Ecto neural progenitor cell (in vitro differentiated cells): ENCODE measurements around the gene C19orf81.

ENCODE experiments used
- DNase-seq: peaks from one replicate; pipeline ENCODE4 v3.0.0-alpha.2; 2018; ENCODE audit warnings: low spot score

C19orf81 gene

DNA sequence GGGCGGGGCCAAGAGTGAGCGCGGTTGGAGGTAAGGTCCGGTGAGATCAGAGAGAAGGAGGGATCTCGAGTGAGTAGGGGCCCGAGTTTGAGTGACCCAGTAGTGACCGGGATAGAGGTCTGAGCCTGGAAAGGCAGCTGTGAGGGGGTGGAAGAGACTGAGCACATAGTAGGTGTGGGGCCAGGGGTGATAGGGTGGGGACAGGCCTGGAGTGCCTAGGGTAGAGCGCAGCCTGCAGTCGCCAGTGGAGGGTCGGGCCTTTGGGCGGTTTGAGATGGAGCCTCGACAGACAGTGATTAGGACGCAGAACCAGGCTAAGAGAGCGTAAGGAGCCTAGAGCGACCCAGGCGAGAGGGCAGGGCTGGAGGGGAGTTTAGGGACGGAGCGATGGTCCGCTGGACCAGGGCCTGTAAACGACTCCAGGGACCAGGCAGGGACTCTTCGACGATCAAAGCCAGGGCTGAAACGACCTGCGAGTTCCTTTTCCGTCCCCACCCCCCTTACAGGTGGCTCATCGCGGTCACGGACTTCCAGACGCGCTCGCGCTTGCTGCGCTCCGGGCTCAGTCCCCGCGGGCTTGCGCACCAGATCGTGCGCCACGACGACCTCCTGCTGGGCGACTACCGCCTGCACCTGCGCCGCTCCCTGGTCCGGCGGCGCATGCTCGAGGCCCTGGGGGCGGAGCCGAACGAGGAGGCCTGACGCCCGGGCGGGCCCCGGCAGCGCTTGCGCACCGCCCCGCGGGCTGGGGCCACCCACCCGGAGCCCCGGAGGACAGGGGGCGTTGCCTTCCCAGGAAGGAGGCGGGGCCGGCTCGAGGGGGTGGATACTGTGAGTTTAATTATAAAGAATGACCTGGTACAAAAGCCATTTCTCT lies 9.4 kb downstream of the C19orf81 start:
- DNase-seq: peak; percentile 96

GRCh38 chr19:50659318-50660087 lies 10.3 kb downstream of the C19orf81 start:
- DNase-seq: peak; percentile 67

DNA sequence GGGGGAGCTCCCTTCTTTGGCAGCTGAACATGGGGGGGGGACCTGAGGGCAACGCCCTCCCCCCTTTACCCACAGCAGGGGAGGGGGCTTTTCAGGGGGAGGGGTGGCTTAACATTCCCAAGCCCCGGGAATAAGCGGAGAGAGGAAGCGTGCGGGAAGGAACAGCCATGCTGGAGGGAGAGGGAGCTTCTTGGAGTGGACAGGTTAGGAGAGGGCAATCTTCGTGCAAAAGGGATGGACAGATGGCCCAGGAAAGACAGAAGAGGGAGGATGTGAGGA lies 10.8 kb downstream of the C19orf81 start:
- peak; percentile 75 for DNase-seq

GRCh38 chr19:50661023-50661422 lies 11.8 kb downstream of the C19orf81 start:
- no peak for DNase-seq

DNA sequence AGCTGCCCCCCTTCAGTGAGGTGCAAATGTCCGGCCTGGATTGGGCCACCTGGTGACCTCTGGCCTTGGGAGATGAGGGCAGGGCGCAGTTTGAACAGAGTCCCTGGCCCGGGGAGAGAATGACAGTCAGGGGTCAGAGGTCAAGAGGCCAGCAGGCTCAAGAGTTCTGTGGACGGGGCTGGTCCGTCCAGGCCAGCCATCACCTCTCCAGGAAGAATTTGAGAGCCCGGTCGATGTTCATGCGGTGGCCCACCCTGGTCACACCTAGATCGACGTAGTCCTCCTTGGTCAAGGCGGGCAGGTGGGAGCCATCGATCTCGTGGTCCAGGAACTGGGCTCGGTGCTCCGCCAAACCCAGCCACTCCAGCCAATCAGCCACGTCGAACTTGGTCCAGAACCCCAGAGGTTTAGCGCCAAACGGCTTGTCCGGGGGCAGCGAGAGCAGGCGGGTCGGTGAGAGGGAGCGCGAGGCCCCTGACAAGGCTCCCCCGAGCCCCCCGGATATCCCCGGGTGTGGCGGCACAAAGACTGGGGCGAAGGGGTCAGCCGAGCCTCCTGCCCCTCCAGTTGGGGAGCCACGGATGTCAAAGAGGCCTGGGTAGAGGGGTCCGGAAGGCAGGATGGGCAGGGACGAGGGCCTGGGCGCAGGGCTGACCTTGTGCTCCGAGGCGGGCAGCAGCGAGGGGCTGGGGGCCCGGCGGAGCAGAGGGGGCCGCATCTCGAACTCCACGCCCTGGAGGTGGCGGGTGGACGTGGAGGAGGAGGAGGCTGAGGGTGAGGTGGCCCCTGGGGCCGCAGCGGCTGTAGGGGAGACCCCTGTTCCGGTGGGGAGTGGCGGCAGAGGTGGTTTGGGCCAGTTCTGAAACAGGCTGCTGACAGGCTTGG lies 12.8 kb downstream of the C19orf81 start:
- no peak for DNase-seq

GRCh38 chr19:50662651-50663481 lies 13.6 kb downstream of the C19orf81 start:
- DNase-seq: no peak

DNA sequence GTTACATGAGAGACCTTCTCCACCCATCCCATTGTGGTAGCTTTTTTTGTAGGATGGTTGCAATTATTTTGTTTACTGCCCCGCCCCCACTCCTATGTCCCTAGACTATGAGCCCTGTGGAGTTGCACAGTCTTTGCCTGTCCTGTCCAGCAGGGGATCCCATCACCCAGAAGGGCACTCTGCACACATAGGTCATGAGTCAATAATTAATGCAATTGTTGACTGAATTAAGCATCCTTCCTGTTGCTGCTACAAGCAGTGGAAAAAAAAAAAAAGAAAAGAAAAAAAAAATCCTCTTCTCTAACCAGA lies 14.2 kb downstream of the C19orf81 start:
- no peak for DNase-seq

DNA sequence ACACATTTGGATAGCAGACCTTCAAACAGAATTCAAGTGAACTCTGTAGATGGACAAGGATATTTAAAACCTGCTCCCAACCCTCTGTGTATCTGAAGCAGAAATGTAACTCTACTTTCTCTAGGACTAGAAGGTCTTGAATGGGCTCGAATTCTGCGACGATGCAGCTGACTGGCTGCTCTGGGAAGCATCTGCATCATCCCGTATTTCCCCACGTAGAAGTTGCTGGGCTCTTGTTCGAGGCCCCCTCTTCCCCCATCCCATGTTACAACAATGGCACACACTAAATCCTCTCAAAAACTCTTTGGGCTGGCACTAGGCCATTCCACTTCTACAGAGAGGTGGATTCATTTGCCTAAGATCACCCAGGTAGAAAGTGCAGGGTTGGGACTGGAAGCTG lies 15.0 kb downstream of the C19orf81 start:
- DNase-seq: no peak

- no peak for DNase-seq
Measured at GRCh38 chr19:50666346-50667176, 17.3 kb downstream of the C19orf81 start.

DNA sequence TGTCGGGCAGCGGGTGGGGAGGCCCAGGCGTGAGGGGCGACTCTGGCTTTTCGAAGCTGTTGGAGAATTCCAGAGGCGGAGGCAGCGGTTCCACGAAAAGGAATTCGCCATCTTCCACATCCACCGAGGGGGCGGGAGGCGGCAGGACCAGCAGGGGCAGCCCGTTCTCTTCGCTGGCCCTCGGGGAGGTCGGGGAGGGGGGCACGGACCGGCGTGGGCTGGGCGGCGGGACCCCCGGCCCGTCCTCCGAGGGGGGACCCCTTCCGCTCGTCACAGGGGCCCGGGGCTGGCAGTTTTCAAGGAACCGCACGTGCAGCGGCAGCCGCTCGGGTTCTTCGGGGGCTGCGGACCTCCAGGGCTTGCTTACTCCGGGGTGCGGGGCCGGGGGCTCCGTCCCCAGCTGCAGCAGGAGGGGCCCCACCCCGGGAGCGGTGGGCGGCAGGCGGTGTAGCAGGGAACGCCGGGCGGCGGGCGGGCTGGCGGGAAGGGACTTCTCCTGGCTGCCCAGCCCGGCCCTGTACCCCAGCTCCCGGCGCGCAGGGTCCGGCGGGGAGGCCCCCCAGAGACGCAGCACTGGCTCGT lies 18.0 kb downstream of the C19orf81 start:
- peak; percentile 57 for DNase-seq

GRCh38 chr19:50667759-50668231 lies 18.6 kb downstream of the C19orf81 start:
- DNase-seq: peak; percentile 56

- no peak for DNase-seq
Measured at GRCh38 chr19:50668416-50668815, 19.2 kb downstream of the C19orf81 start.

DNA sequence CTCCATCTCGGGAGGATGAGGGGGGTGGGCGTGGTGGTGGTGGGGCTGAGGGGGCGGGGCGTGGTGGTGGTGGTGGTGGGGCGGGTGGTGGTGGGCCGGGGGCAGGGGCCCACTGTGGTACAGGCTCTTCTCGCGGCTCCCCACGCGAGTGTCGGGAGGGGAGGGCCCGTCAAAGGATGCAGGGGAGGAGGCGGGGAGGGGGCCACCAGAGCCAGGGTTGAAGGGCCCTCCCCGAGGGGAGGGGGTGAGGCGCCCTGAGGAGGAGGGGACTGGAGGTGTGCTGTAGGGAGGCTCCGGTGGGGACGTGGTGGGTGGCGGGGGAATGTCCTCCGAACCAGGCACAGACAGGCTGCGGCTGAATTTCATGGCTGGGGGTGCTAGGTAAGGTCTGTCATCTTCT lies 19.6 kb downstream of the C19orf81 start:
- no peak for DNase-seq

DNA sequence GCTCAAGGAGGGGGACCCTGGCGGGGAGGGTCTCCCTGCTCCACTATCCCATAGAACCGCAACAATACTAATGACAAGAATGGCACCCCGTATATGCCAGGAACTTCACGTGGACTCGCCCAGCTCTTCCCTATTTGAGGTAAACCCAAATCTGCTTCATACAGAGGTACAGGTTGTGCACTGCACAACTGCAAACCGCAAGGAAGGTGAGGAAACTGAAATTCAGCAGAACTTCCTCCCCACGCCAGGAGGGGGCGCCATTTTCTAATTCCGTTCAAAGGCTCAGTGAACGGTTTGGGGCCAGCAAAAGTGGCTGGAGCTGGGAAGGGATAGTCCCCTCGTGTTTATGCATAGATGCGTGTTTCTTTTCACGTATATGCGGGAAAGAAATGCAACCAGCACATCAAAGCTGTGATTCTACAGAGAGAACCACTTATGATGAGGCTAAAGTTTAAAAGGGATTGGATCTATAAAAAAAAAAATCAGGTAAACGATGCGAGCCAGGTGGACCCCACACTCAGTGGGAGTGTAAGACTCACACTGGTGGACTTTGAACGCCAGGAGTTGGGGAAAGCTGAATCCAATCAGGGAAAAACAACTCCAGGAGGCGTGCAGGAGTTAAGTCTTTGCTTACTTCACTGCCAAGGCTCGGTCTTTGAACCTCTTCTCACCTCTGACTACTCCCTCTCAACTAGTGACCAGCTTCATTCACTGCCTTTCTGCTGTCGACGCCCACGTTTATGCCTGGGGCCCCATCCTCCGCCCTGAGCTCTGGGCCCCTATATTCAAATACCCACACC lies 20.3 kb downstream of the C19orf81 start:
- no peak for DNase-seq

- DNase-seq: no peak
Measured at GRCh38 chr19:50670102-50670380, 20.8 kb downstream of the C19orf81 start.

GRCh38 chr19:50673118-50673517 lies 23.9 kb downstream of the C19orf81 start:
- DNase-seq: no peak

DNA sequence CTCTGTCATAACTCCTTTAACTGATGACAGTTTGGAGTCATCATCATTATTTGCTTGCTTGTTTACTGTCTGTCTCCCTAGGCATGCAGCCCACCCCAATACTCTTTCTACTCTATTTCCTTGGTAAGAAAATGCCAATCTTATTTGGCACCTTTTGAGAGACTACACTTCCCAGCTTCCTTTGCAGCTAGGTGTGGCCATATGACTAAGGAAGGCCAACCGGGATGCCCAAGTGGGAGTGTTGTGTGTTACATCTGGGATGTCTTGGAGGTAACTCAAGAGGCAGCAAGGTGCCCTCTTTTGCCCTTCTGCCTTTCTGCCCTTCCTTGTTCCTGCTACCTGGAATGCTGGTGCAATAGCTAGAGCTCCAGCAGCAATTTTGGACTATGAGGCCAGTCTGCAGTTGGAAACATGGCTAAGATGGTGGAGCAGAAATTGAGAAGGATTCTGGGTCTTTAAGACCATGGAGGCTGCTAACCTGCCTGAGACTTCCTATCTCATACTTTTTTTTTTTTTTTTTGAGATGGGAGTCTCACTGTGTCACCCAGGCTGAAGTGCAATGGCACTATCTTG lies 27.5 kb downstream of the C19orf81 start:
- DNase-seq: no peak

GRCh38 chr19:50677636-50678035 lies 28.4 kb downstream of the C19orf81 start:
- no peak for DNase-seq

DNA sequence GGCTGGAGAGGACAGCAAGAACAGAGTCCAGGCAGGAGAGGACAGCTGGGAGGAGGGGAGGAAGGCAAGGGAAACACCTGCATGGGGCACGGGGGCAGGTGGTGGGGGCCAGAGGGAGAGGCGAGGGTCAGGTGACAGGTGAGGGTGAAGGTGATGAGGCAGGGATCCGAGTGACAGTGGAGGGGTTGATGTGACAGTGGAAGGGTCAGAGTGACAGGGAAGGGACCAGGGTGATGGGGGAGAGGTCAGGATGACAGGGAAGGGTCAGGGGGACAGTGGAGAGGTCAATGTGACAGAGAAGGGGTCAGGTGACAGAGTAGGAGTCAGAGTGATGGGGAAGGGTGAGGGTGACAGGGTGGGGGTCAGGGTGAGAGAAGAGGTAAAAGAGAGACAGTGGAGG lies 29.1 kb downstream of the C19orf81 start:
- no peak for DNase-seq
